NCI-H146 (cell line): ENCODE measurements around the gene GPR89A.
"Not testable (repeated sequence)": the region's sequence is repeated elsewhere in the genome, so short reads cannot be mapped to it uniquely, and the experiment has no call there.

Experiments used
- DNase-seq: peaks from one replicate; lab custom pipeline; 2025; lab: John Stamatoyannopoulos, UW

GPR89A gene

DNA sequence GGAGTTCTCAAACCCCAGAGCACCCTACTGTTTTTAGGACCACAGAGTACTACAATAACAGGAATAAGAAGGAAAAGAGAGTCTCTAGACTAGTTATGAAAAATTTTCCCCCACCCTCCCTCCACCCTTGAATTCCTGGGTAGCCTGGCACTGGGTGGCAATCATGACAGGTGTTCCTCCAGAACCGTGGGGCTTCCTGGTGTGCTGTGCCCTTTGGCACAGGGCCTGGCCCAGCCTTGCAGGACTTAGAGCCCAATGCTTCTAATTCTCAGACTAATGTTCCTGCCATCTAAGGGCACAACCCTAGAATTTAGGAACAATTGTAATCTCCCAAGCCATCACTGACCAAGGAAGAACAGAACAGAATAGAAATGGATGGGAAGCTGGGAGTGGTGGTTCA, 110.0 kb downstream of the GPR89A start:
- no peak for DNase-seq

DNA sequence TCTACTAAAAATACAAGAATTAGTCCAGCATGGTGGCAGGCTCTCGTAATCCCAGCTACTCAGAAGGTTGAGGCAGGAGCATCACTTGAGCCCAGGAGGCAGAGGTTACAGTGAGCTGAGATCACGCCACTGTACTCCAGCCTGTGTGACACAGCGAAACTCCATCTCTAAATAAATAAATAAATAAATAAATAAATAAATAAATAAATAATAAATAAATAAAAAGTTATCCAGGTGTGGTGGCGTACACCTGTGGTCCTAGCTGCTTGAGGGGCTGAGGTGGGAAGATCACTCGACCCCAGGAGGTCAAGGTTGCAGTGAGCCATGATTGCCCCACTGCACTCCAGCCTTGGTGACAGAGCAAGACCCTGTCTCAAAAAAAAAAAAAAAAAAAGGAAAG, 110.7 kb downstream of the GPR89A start:
- not testable (repeated sequence) for DNase-seq

- no peak for DNase-seq
These were observed 111.7 kb downstream of the GPR89A start, which contains the start of gene CD160 for GRCh38 chr1:145719230-145720079. Gene CD160, plus strand, starts transcription at chr1:145719499. Its CDS starts 8,829 bp downstream, at chr1:145728328.
